WI38 (cell line): ENCODE data around the gene BHMT.
"Not testable (repeated sequence)": the region's sequence is repeated elsewhere in the genome, so short reads cannot be mapped to it uniquely, and the experiment has no call there.

Experiments used
- H3K4me3 ChIP-seq: 2 replicates; pipeline ENCODE4 v1.5.1; 2011; ENCODE audit warnings: low read depth, mild to moderate bottlenecking, control low read depth, low read length
- TF ChIP-seq, protein P1 (sequence below): IDR thresholded peaks from 2 replicates; pipeline ENCODE4 v1.5.1; 2012; ENCODE audit warnings: low read depth, mild to moderate bottlenecking, control low read depth, low read length

Gene BHMT

DNA sequence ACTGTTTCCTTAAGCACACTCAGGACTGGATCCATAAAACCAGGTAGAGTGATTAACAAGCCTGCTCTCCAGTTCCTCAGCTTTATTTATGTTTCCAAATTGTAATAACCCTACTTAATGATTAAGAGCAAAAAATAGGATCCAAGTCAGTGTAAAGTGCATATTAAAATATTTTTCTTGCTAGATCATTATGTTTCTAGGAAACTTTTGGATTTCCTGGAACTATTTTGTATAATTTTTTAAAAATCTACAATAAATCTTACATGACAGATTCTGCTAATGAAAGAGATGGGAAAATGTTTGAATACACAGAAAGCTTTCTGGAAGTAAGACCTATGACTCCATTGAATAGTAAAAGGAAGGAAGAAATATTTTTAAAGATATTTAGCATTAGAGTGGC, 35.5 kb downstream of the BHMT start:
- TF ChIP-seq, protein P1, sequence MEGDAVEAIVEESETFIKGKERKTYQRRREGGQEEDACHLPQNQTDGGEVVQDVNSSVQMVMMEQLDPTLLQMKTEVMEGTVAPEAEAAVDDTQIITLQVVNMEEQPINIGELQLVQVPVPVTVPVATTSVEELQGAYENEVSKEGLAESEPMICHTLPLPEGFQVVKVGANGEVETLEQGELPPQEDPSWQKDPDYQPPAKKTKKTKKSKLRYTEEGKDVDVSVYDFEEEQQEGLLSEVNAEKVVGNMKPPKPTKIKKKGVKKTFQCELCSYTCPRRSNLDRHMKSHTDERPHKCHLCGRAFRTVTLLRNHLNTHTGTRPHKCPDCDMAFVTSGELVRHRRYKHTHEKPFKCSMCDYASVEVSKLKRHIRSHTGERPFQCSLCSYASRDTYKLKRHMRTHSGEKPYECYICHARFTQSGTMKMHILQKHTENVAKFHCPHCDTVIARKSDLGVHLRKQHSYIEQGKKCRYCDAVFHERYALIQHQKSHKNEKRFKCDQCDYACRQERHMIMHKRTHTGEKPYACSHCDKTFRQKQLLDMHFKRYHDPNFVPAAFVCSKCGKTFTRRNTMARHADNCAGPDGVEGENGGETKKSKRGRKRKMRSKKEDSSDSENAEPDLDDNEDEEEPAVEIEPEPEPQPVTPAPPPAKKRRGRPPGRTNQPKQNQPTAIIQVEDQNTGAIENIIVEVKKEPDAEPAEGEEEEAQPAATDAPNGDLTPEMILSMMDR, result no peak
- no peak overlapping the region for H3K4me3 ChIP-seq

DNA sequence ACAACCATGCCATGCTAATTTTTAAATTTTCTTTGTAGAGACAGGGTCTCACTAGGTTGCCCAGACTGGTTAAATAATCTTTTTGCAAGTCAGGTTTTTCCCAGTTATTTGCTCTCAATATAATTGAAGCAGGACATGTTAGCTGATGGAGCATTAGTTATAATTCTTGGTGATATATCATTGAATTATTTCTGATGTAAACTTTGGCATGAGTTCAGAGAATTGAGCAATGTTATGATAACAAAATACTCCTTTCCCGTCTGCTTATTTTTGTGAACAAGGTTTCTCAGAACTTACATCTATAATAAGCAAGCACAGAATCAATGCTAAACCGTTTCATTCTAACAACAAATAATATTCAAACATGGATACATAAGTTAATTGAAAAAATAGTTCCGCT, 37.8 kb downstream of the BHMT start:
- no peak overlapping the region for H3K4me3 ChIP-seq
- TF ChIP-seq, protein P1, result no peak

DNA sequence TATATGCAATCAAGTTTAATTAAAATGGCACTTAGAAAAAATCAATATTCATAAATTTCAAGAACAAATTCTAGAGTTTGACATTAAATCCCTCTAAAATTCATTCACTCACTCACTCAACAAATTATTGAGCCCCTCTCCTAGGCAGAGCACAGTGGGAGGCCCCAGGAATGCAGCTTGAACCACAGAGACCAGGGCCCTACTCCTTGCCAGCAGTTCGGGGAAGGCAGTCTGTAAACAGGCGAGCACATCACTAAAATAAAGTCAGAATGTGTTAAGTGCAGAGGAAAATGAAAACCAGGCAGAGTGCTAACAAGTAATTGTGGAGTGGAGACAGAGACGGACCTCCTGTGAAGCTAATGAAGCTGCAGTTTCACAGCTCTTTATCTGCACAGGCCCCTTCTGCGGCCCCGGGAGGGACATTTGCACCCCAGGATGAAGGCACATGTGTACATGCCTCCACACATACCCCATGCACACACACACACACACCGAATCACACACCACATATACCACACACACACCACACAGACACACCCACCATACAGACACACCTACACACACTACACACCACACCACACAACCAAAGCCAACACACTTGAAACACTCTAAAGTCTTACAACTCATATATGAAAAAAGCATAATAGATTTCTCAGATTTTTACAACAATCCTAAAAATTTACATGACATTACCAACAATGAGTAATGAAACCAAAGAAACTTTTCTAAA, 40.5 kb downstream of the BHMT start:
- no peak overlapping the region for H3K4me3 ChIP-seq
- TF ChIP-seq, protein P1, result no peak

DNA sequence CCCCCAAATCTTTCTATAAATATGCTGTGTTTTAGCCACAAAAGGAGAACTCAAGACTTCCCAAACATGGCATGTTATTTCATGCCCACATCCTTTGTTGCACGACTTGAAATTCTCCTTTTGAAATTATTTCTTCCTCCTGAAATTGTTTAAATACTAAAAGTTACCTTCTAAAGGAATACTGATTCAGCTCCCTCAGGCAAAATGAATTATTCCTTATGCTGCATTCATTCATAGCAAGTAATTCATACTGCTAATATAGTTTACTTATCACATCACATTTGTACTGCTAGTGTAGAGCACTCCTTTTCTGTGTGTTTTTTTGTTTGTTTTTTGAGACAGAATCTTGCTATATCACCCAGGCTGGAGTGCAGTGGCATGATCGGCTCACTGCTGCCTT, 45.7 kb downstream of the BHMT start:
- TF ChIP-seq, protein P1, result no peak
- no peak overlapping the region for H3K4me3 ChIP-seq

DNA sequence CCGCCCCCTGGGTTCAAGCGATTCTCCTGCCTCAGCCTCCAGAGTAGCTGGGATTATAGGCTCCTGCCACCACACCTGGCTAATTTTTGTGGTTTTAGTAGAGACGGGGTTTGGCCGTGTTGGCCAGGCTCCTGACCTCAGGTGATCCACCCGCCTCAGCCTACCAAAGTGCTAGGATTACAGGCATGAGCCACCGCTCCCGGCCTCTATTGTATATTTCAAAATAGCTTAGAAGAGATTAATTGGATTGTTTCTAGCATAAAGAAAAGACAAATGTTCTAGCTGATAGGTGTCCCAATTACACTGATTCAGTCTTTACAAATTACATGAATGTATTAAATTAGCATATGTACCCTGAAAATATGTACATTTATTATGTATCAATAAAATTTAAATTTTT, 50.0 kb downstream of the BHMT start:
- not testable (repeated sequence) for H3K4me3 ChIP-seq

DNA sequence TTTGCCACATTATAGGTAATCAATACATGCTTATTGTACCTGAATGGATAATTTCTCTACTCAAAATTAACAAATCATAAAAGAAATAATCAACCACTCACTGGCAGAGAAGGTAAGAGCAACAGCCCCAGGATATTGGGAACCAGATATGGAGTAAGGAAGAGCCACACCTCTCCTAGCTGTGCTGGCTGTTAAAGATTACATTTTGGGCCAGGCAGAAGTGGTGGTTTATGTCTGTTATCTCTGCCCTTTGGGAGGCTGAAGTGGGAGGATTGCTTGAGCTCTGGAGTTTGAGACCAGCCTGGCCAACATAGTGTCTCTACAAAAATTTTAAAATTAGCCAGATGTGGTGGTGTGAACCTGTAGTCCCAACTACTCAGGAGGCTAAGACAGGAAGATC, 56.4 kb downstream of the BHMT start:
- TF ChIP-seq, protein P1, result no peak

DNA sequence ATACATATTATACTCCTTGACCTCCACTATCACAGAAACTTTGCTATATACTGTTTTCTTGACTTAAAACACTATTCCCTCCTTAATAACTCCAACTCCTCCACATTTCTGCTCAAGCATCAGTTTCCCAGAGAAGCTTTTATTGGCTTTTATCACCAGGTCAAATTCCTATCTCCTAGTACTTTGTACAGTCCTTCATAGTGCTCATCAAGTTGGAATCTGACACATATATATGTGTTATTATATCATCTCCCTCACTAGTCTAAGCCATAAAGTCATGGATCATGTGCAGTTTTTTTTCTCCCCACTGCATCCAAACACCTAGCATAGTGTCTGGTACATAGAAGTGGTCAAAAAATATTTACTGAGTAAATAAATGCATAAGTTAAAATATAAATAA, 59.1 kb downstream of the BHMT start:
- TF ChIP-seq, protein P1, result no peak

More for the DNA sequence above, 56.4 kb downstream of the BHMT start:
- H3K4me3 ChIP-seq, result no peak overlapping the region

More for the DNA sequence above, 59.1 kb downstream of the BHMT start:
- H3K4me3 ChIP-seq, result no peak overlapping the region
